Neuronal stem cell (in vitro differentiated cells): Measurements from ENCODE around the gene RASAL2.
A peak's percentile ranks its signal among the peaks of the same experiment; 100 is the strongest.

Source experiments
- DNase-seq: peaks from one replicate; pipeline ENCODE4 v3.0.0-alpha.2; 2013; ENCODE audit warnings: low spot score
- H2AFZ ChIP-seq: one replicate; pipeline ENCODE4 v1.6.1; 2013; ENCODE audit warnings: mild to moderate bottlenecking, low read length, inconsistent platforms
- H2AK5ac ChIP-seq: 2 replicates; pipeline ENCODE4 v1.6.1; 2013; ENCODE audit warnings: low read depth, mild to moderate bottlenecking, inconsistent platforms, low read length, moderate library complexity, mixed read lengths
- H2BK120ac ChIP-seq: 2 replicates; pipeline ENCODE4 v1.6.1; 2013; ENCODE audit warnings: low read depth, mild to moderate bottlenecking, inconsistent platforms, low read length, moderate library complexity, mixed read lengths
- H2BK12ac ChIP-seq: one replicate; pipeline ENCODE4 v1.6.1; 2013; ENCODE audit warnings: low read length, inconsistent platforms
- H2BK15ac ChIP-seq: 2 replicates; pipeline ENCODE4 v1.6.1; 2013; ENCODE audit warnings: mild to moderate bottlenecking, low read length, inconsistent platforms, mixed read lengths
- H2BK5ac ChIP-seq: one replicate; pipeline ENCODE4 v1.6.1; 2013; ENCODE audit warnings: inconsistent platforms, mild to moderate bottlenecking, low read length, moderate library complexity
- H3K14ac ChIP-seq: one replicate; pipeline ENCODE4 v1.6.1; 2013; ENCODE audit warnings: low read length, inconsistent platforms
- H3K18ac ChIP-seq: 2 replicates; pipeline ENCODE4 v1.6.1; 2013; ENCODE audit warnings: low read length, inconsistent platforms
- H3K23ac ChIP-seq: 2 replicates; pipeline ENCODE4 v1.6.1; 2013; ENCODE audit warnings: low read depth, mild to moderate bottlenecking, mixed read lengths, low read length, inconsistent platforms; ENCODE audit not compliant: poor library complexity
- H3K27ac ChIP-seq: replicated peaks from 3 replicates; pipeline ENCODE4 v1.5.1; 2013; ENCODE audit warnings: low read length, inconsistent platforms
- H3K27me3 ChIP-seq, 3 experiments: 2 replicates each; pipeline ENCODE4 v1.6.1; 2013; ENCODE audit warnings: low read length in 3 of 3, mild to moderate bottlenecking in 2 of 3, inconsistent platforms in 1 of 3, low read depth in 1 of 3, mixed read lengths in 1 of 3, moderate library complexity in 1 of 3; ENCODE audit not compliant: control insufficient read depth in 3 of 3, insufficient read depth in 3 of 3
- H3K36me3 ChIP-seq, 2 donors: replicated peaks in 1 of 2; 2 replicates each; pipeline ENCODE4 v1.6.1; 2013; ENCODE audit warnings: low read length in 2 of 2; ENCODE audit not compliant: control insufficient read depth in 2 of 2, insufficient read depth in 2 of 2
- H3K4ac ChIP-seq: 2 replicates; pipeline ENCODE4 v1.6.1; 2013; ENCODE audit warnings: inconsistent platforms, mild to moderate bottlenecking, low read length, moderate library complexity
- H3K4me1 ChIP-seq, 2 donors: 1 replicate in 1 of 2; 2 replicates in 1 of 2; pipeline ENCODE4 v1.6.1; 2013; ENCODE audit warnings: low read length in 2 of 2, low read depth in 1 of 2; ENCODE audit not compliant: control insufficient read depth in 2 of 2, insufficient read depth in 1 of 2
- H3K4me2 ChIP-seq: one replicate; pipeline ENCODE4 v1.6.1; 2013; ENCODE audit warnings: mild to moderate bottlenecking, low read length, inconsistent platforms; ENCODE audit not compliant: insufficient read depth, poor library complexity, severe bottlenecking
- H3K4me3 ChIP-seq, 2 donors: 2 replicates each; pipeline ENCODE4 v1.5.1; 2013; ENCODE audit warnings: low read length in 2 of 2, mild to moderate bottlenecking in 2 of 2, inconsistent platforms in 1 of 2, moderate library complexity in 1 of 2
- H3K79me1 ChIP-seq: one replicate; pipeline ENCODE4 v1.6.1; 2013; ENCODE audit warnings: low read depth, mild to moderate bottlenecking, inconsistent platforms, low read length, moderate library complexity
- H3K9ac ChIP-seq: one replicate; pipeline ENCODE4 v1.6.1; 2013; ENCODE audit warnings: mild to moderate bottlenecking, low read depth, low read length, inconsistent platforms; ENCODE audit not compliant: poor library complexity
- H3K9me3 ChIP-seq, 2 donors: replicated peaks in 1 of 2; 2 replicates each; pipeline versions ENCODE3 to v1.6.1; 2013; ENCODE audit warnings: low read length in 2 of 2, mild to moderate bottlenecking in 2 of 2, inconsistent platforms in 1 of 2, low read depth in 1 of 2, mixed read lengths in 1 of 2, moderate library complexity in 1 of 2; ENCODE audit not compliant: control insufficient read depth in 2 of 2, insufficient read depth in 1 of 2
- H4K8ac ChIP-seq: one replicate; pipeline ENCODE4 v1.6.1; 2013; ENCODE audit warnings: low read depth, mild to moderate bottlenecking, inconsistent platforms, low read length, moderate library complexity
- H4K91ac ChIP-seq: one replicate; pipeline ENCODE4 v1.6.1; 2013; ENCODE audit warnings: low read length, low read depth, mild to moderate bottlenecking, inconsistent platforms; ENCODE audit not compliant: poor library complexity
- WGBS, 2 donors: extraction: QIAGEN DNeasy Blood & Tissue Kit; methylation state at CpG; one replicate each; pipeline ENCODE4 v1.1.7; 2013; ENCODE audit warnings: missing lambda C conversion rate in 2 of 2, mixed read lengths in 1 of 2; ENCODE audit not compliant: insufficient read length in 2 of 2, insufficient replicate concordance in 1 of 2; ENCODE audit errors: extremely low coverage in 2 of 2; 5-methylcytosine and 5-hydroxymethylcytosine counted together

Gene RASAL2

DNA sequence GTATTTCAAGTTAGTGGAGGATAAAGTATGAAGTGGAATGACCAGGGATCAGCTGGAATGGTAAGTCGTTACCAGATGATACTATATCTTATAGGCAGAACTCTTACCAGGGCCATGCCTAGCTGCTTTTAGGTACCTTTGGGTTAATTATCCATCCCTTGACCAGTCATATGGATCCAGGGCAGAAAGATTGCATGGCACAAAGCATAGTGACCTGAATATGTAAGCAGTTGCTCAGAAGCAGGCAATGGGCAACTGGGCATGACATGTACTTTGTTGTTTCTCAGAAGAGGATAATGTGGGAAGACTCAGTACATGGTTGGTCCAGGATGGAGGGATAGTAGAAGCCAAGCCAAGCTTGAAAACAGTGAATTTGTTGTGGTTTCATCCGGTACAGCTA is 315.6 kb downstream of the RASAL2 start:
- WGBS, 2 donors: no CpG with 5 or more reads among the region's 2 CpGs
- DNase-seq: no peak

DNA sequence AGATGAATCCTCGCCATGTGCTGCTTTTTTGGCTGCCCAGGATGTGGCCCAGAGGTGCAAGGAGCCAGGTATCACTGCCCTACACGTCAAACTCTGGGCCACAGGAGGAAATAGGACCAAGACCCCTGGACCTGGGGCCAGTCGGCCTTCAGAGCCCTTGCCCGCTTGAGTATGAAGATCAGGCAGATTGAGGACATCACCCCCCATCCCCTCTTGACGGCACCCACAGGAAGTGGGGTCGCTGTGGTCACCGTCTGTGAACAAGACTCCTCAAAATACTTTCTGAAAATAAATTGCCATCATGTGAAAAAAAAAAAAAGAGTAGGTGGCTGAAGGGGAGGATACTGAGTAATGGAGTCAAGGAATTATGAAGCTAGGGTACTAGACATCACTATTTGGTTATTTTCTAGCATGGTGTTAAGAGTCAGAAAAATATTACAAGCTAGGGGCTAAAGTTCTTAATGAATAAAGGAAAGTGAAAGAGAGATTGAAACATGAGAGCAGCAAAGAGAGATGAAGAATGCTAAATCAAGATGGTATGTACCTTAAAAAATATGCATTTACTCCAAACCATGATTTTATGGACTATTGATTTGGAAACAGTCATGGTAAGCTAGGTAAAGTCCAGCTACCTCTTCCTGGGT is 318.0 kb downstream of the RASAL2 start:
- Histone ChIP-seq H2BK15ac (no peak overlapping the region), H3K9me3 (peaks cover 1 to 17% of the 10 kb centered on the region in 2 donors), H3K18ac (no peak overlapping the region), H2AFZ (no peak overlapping the region), H2BK120ac (no peak overlapping the region), H3K23ac (peak overlapping the region; percentile 40), H3K27ac (no peak overlapping the region), H3K14ac (no peak overlapping the region), H4K8ac (no peak overlapping the region), H2AK5ac (no peak overlapping the region), H3K27me3 (no peaks in the 10 kb centered on the region), H2BK5ac (no peak overlapping the region), H2BK12ac (no peak overlapping the region), H3K79me1 (no peaks in the 10 kb centered on the region), H3K4me3 (no peak overlapping the region), H4K91ac (no peak overlapping the region), H3K4me2 (no peak overlapping the region), H3K4me1 (peaks cover 2% of the 10 kb centered on the region in 2 donors), H3K36me3 (no peaks in the 10 kb centered on the region), H3K4ac (no peak overlapping the region), H3K9ac (peak overlapping the region; percentile 74)
- no peak for DNase-seq
- no CpG with 5 or more reads among the region's 7 CpGs for WGBS, 2 donors

More for the DNA sequence above, 315.6 kb downstream of the RASAL2 start:
- no peak overlapping the region for H4K91ac ChIP-seq
- no peak overlapping the region for H2BK120ac ChIP-seq
- no peak overlapping the region for H3K27ac ChIP-seq
- H3K9me3 ChIP-seq: peaks cover 1 to 20% of the 10 kb centered on the region in 2 donors
- no peak overlapping the region for H3K9ac ChIP-seq
- no peaks in the 10 kb centered on the region for H3K36me3 ChIP-seq
- no peak overlapping the region for H2BK5ac ChIP-seq
- H3K18ac ChIP-seq: no peak overlapping the region
- H2BK15ac ChIP-seq: no peak overlapping the region
- H3K79me1 ChIP-seq: no peaks in the 10 kb centered on the region
- H3K4me3 ChIP-seq: no peak overlapping the region
- H2BK12ac ChIP-seq: no peak overlapping the region
- H2AFZ ChIP-seq: no peak overlapping the region
- H3K27me3 ChIP-seq: no peaks in the 10 kb centered on the region
- H2AK5ac ChIP-seq: no peak overlapping the region
- no peak overlapping the region for H3K4ac ChIP-seq
- peaks cover 2% of the 10 kb centered on the region in 2 donors for H3K4me1 ChIP-seq
- no peak overlapping the region for H3K23ac ChIP-seq
- no peak overlapping the region for H3K4me2 ChIP-seq
- no peak overlapping the region for H3K14ac ChIP-seq
- no peak overlapping the region for H4K8ac ChIP-seq

DNA sequence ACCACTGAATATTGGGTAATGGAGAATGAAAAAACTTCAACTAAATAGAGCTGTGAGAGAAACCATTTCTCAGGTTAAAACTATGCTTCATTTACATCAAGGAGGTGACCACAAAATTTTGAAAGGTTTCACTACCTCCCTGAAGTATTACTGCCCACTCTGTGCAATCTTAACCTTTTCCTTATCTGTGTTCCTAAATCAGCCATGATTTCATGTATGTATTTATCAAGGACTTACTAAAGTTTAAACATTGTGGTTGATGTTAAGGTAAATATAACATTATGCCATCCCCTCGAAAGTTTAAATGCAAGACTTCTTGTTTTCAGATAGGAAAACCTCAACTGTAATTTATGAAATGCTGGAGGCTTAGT is 318.5 kb downstream of the RASAL2 start:
- Histone ChIP-seq H2BK5ac (no peak overlapping the region), H4K8ac (no peak overlapping the region), H2AFZ (no peak overlapping the region), H2BK120ac (no peak overlapping the region), H3K4me3 (no peak overlapping the region), H2BK12ac (no peak overlapping the region), H3K23ac (no peak overlapping the region), H3K9me3 (peaks cover 1 to 22% of the 10 kb centered on the region in 2 donors), H3K18ac (no peak overlapping the region), H3K27ac (no peak overlapping the region), H3K36me3 (no peaks in the 10 kb centered on the region), H3K14ac (no peak overlapping the region), H3K9ac (no peak overlapping the region), H3K27me3 (no peaks in the 10 kb centered on the region), H4K91ac (no peak overlapping the region), H2AK5ac (no peak overlapping the region), H3K4me2 (no peak overlapping the region), H3K79me1 (no peaks in the 10 kb centered on the region), H3K4ac (no peak overlapping the region), H2BK15ac (no peak overlapping the region), H3K4me1 (peaks cover 2% of the 10 kb centered on the region in 2 donors)
- DNase-seq: no peak
- no CpG with 5 or more reads among the region's 1 CpG for WGBS, 2 donors

DNA sequence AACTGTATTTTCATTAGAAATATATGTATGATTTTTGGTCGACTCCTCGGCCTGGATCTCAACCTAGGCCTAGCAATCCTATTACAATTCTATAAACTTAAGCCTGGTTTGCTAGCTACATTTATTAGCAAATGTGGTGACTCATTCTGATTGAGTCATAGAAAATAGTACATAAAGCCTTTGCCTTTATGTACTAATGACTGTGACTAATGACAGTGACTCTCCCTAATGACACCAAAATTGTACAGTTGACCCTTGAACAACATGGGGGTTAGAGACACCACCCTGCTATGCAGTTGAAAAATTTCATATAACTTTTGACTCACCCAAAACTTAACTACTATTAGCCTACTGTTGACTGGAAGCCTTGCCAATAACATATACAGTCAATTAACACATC is 324.0 kb downstream of the RASAL2 start:
- Histone ChIP-seq H3K14ac (no peak overlapping the region), H2AK5ac (no peak overlapping the region), H3K9ac (no peak overlapping the region), H3K23ac (no peak overlapping the region), H2AFZ (no peak overlapping the region), H4K8ac (no peak overlapping the region), H3K4me1 (no peaks in the 10 kb centered on the region), H3K4me2 (no peak overlapping the region), H2BK5ac (no peak overlapping the region), H3K4ac (no peak overlapping the region), H2BK12ac (no peak overlapping the region), H3K4me3 (no peak overlapping the region), H3K9me3 (peaks cover 0 to 12% of the 10 kb centered on the region in 2 donors), H2BK15ac (no peak overlapping the region), H3K36me3 (no peaks in the 10 kb centered on the region), H3K27ac (no peak overlapping the region), H3K27me3 (no peaks in the 10 kb centered on the region), H3K18ac (no peak overlapping the region), H3K79me1 (no peaks in the 10 kb centered on the region), H4K91ac (no peak overlapping the region), H2BK120ac (no peak overlapping the region)
- no peak for DNase-seq
- no CpG with 5 or more reads among the region's 2 CpGs for WGBS, 2 donors
